HL-60 (cell line): Measurements from ENCODE around the gene KAZN.

Source experiments
- GABPA ChIP-seq: IDR thresholded peaks from 2 replicates; pipeline ENCODE4 v1.6.1; 2012; ENCODE audit warnings: low read depth
- POLR2AphosphoS5 ChIP-seq: IDR thresholded peaks from 2 replicates; pipeline ENCODE4 v1.6.1; 2012; ENCODE audit warnings: low read depth
- SPI1 ChIP-seq: IDR thresholded peaks from 2 replicates; pipeline ENCODE4 v1.6.1; 2012; ENCODE audit warnings: low read depth, mild to moderate bottlenecking, borderline replicate concordance
- TF ChIP-seq, protein P1 (sequence below): IDR thresholded peaks from one replicate; pipeline ENCODE4 v1.5.1; 2011; ENCODE audit warnings: low read length, control low read depth, inconsistent platforms; ENCODE audit not compliant: insufficient read depth
- TF ChIP-seq, protein P2 (sequence below): IDR thresholded peaks from 2 replicates; pipeline ENCODE4 v1.6.1; 2012; ENCODE audit warnings: low read depth; ENCODE audit not compliant: insufficient replicate concordance

GRCh38 chr1:14941864-14942263 lies 343.4 kb downstream of the KAZN start:
- TF ChIP-seq, protein P1, sequence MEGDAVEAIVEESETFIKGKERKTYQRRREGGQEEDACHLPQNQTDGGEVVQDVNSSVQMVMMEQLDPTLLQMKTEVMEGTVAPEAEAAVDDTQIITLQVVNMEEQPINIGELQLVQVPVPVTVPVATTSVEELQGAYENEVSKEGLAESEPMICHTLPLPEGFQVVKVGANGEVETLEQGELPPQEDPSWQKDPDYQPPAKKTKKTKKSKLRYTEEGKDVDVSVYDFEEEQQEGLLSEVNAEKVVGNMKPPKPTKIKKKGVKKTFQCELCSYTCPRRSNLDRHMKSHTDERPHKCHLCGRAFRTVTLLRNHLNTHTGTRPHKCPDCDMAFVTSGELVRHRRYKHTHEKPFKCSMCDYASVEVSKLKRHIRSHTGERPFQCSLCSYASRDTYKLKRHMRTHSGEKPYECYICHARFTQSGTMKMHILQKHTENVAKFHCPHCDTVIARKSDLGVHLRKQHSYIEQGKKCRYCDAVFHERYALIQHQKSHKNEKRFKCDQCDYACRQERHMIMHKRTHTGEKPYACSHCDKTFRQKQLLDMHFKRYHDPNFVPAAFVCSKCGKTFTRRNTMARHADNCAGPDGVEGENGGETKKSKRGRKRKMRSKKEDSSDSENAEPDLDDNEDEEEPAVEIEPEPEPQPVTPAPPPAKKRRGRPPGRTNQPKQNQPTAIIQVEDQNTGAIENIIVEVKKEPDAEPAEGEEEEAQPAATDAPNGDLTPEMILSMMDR, result no peak
- TF ChIP-seq POLR2AphosphoS5, result no peak
- TF ChIP-seq, protein P2, sequence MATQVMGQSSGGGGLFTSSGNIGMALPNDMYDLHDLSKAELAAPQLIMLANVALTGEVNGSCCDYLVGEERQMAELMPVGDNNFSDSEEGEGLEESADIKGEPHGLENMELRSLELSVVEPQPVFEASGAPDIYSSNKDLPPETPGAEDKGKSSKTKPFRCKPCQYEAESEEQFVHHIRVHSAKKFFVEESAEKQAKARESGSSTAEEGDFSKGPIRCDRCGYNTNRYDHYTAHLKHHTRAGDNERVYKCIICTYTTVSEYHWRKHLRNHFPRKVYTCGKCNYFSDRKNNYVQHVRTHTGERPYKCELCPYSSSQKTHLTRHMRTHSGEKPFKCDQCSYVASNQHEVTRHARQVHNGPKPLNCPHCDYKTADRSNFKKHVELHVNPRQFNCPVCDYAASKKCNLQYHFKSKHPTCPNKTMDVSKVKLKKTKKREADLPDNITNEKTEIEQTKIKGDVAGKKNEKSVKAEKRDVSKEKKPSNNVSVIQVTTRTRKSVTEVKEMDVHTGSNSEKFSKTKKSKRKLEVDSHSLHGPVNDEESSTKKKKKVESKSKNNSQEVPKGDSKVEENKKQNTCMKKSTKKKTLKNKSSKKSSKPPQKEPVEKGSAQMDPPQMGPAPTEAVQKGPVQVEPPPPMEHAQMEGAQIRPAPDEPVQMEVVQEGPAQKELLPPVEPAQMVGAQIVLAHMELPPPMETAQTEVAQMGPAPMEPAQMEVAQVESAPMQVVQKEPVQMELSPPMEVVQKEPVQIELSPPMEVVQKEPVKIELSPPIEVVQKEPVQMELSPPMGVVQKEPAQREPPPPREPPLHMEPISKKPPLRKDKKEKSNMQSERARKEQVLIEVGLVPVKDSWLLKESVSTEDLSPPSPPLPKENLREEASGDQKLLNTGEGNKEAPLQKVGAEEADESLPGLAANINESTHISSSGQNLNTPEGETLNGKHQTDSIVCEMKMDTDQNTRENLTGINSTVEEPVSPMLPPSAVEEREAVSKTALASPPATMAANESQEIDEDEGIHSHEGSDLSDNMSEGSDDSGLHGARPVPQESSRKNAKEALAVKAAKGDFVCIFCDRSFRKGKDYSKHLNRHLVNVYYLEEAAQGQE, result no peak
- no peak for TF ChIP-seq GABPA
- no peak for TF ChIP-seq SPI1
